ENCODE data around the gene PLCD1. TPM values are rescaled to one million over a fixed set of nuclear protein-coding genes. Genes with fewer than 3 reads are reported as not detected.

PLCD1 gene
- total RNA-seq, 1 donor from 2014 or later: 32.2 TPM

GRCh38 chr3:38049358-38050126, 20.1 kb upstream of the PLCD1 start:
- H3K36me3 ChIP-seq: no peaks in the 10 kb centered on the region
- H3K4me1 ChIP-seq: no peaks in the 10 kb centered on the region
- no peak for TF ChIP-seq CTCF (IDR thresholded peaks at IDR 0.05)
- intact Hi-C loops (cut with DNase I): no loop called here
- peak; percentile 61 for ATAC-seq
- H3K9me3 ChIP-seq: no peaks in the 10 kb centered on the region
- no peak for DNase-seq
- H3K4me3 ChIP-seq: no peak overlapping the region
- H3K27ac ChIP-seq: no peak overlapping the region
- no peaks in the 10 kb centered on the region for H3K27me3 ChIP-seq

- H3K4me3 ChIP-seq: no peak overlapping the region
- no peak for ATAC-seq
- DNase-seq: no peak
Measured at GRCh38 chr3:38047896-38048295, 18.5 kb upstream of the PLCD1 start.

GRCh38 chr3:38046821-38047220, 17.4 kb upstream of the PLCD1 start:
- Histone ChIP-seq H3K27ac (no peak overlapping the region), H3K9me3 (no peaks in the 10 kb centered on the region), H3K27me3 (no peaks in the 10 kb centered on the region), H3K4me3 (no peak overlapping the region), H3K4me1 (no peaks in the 10 kb centered on the region), H3K36me3 (no peaks in the 10 kb centered on the region)
- TF ChIP-seq CTCF (IDR thresholded peaks at IDR 0.05): no peak
- intact Hi-C loops (cut with DNase I): no loop called here
- ATAC-seq (no peak), DNase-seq (no peak)

More at GRCh38 chr3:38047896-38048295, 18.5 kb upstream of the PLCD1 start:
- Histone ChIP-seq H3K4me1 (no peaks in the 10 kb centered on the region), H3K27ac (no peak overlapping the region), H3K9me3 (no peaks in the 10 kb centered on the region), H3K36me3 (no peaks in the 10 kb centered on the region), H3K27me3 (no peaks in the 10 kb centered on the region)
- no peak for TF ChIP-seq CTCF (IDR thresholded peaks at IDR 0.05)
- intact Hi-C loops (cut with DNase I): no loop called here

- intact Hi-C loops (cut with DNase I): no loop called here
- Histone ChIP-seq H3K4me3 (no peak overlapping the region), H3K36me3 (no peaks in the 10 kb centered on the region), H3K4me1 (no peaks in the 10 kb centered on the region), H3K27me3 (no peaks in the 10 kb centered on the region), H3K27ac (no peak overlapping the region), H3K9me3 (no peaks in the 10 kb centered on the region)
- DNase-seq (no peak), ATAC-seq (no peak)
- no peak for TF ChIP-seq CTCF (IDR thresholded peaks at IDR 0.05)
Measured at GRCh38 chr3:38046027-38046426, 16.6 kb upstream of the PLCD1 start.

- TF ChIP-seq CTCF (IDR thresholded peaks at IDR 0.05): no peak
- no peak for ATAC-seq
Measured at GRCh38 chr3:38043486-38043885, 14.0 kb upstream of the PLCD1 start.

More at GRCh38 chr3:38043486-38043885, 14.0 kb upstream of the PLCD1 start:
- Histone ChIP-seq H3K9me3 (no peaks in the 10 kb centered on the region), H3K27ac (no peak overlapping the region), H3K4me1 (no peaks in the 10 kb centered on the region), H3K36me3 (no peaks in the 10 kb centered on the region), H3K27me3 (no peaks in the 10 kb centered on the region), H3K4me3 (no peak overlapping the region)
- intact Hi-C loops (cut with DNase I): no loop called here
- DNase-seq: no peak
